H9 (cell line): ENCODE data around the gene ZNF655. TPM values are rescaled to one million over a fixed set of nuclear protein-coding genes. Genes with fewer than 3 reads are reported as not detected.

Source experiments
- DNase-seq: peaks from one replicate; pipeline ENCODE4 v3.0.0-alpha.2; 2017
- H2AFZ ChIP-seq: one replicate; pipeline ENCODE4 v1.6.1; 2013; ENCODE audit warnings: mild to moderate bottlenecking, low read length, control low read depth, moderate library complexity
- H2AK5ac ChIP-seq: 2 replicates; pipeline ENCODE4 v1.6.1; 2013; ENCODE audit warnings: low read length, control low read depth, mixed read lengths; ENCODE audit not compliant: insufficient read length
- H2BK120ac ChIP-seq: one replicate; pipeline ENCODE4 v1.6.1; 2013; ENCODE audit warnings: low read depth, mild to moderate bottlenecking, low read length, control low read depth, inconsistent platforms; ENCODE audit not compliant: poor library complexity, severe bottlenecking
- H2BK12ac ChIP-seq: 2 replicates; pipeline ENCODE4 v1.6.1; 2013; ENCODE audit warnings: low read length, control low read depth, mixed read lengths, low read depth; ENCODE audit not compliant: insufficient read length
- H2BK15ac ChIP-seq: 2 replicates; pipeline ENCODE4 v1.6.1; 2013; ENCODE audit warnings: low read depth, low read length, control low read depth
- H2BK20ac ChIP-seq: one replicate; pipeline ENCODE4 v1.6.1; 2013; ENCODE audit warnings: low read depth, mild to moderate bottlenecking, low read length, control low read depth, inconsistent platforms; ENCODE audit not compliant: poor library complexity, severe bottlenecking
- H2BK5ac ChIP-seq: 2 replicates; pipeline ENCODE4 v1.6.1; 2013; ENCODE audit warnings: low read length, control low read depth, mixed read lengths; ENCODE audit not compliant: insufficient read length
- H3K14ac ChIP-seq: 2 replicates; pipeline ENCODE4 v1.6.1; 2013; ENCODE audit warnings: low read length, control low read depth; ENCODE audit not compliant: insufficient read depth
- H3K18ac ChIP-seq: 2 replicates; pipeline ENCODE4 v1.6.1; 2013; ENCODE audit warnings: low read depth, mild to moderate bottlenecking, mixed read lengths, low read length, control low read depth; ENCODE audit not compliant: insufficient read length
- H3K23ac ChIP-seq: 2 replicates; pipeline ENCODE4 v1.6.1; 2013; ENCODE audit warnings: low read length, control low read depth, mixed read lengths, low read depth; ENCODE audit not compliant: insufficient read length
- H3K23me2 ChIP-seq: 2 replicates; pipeline ENCODE4 v1.6.1; 2013; ENCODE audit warnings: low read depth, mild to moderate bottlenecking, mixed read lengths, low read length, control low read depth; ENCODE audit not compliant: insufficient read length, poor library complexity, severe bottlenecking
- H3K27ac ChIP-seq: 2 replicates; pipeline ENCODE4 v1.5.1; 2013; ENCODE audit warnings: low read length, control low read depth, mixed read lengths, low read depth; ENCODE audit not compliant: insufficient read length
- H3K27me3 ChIP-seq: 2 replicates; pipeline ENCODE4 v1.6.1; 2013; ENCODE audit warnings: low read length, control low read depth, inconsistent platforms; ENCODE audit not compliant: insufficient read depth
- H3K4ac ChIP-seq: 2 replicates; pipeline ENCODE4 v1.6.1; 2013; ENCODE audit warnings: low read depth, mild to moderate bottlenecking, control low read depth, inconsistent platforms, low read length, moderate library complexity
- H3K4me1 ChIP-seq: 2 replicates; pipeline ENCODE4 v1.6.1; 2013; ENCODE audit warnings: low read length, control low read depth, inconsistent platforms; ENCODE audit not compliant: insufficient read depth
- H3K4me2 ChIP-seq: 2 replicates; pipeline ENCODE4 v1.6.1; 2013; ENCODE audit warnings: low read length, control low read depth, mixed read lengths; ENCODE audit not compliant: insufficient read length, insufficient read depth
- H3K56ac ChIP-seq: 2 replicates; pipeline ENCODE4 v1.6.1; 2013; ENCODE audit warnings: low read depth, mild to moderate bottlenecking, mixed read lengths, low read length, control low read depth; ENCODE audit not compliant: insufficient read length
- H3K79me1 ChIP-seq: 2 replicates; pipeline ENCODE4 v1.6.1; 2013; ENCODE audit warnings: low read depth, mild to moderate bottlenecking, moderate library complexity, low read length, control low read depth, inconsistent platforms; ENCODE audit not compliant: insufficient read depth, poor library complexity, severe bottlenecking
- H3K79me2 ChIP-seq: 2 replicates; pipeline ENCODE4 v1.6.1; 2013; ENCODE audit warnings: low read length, control low read depth, inconsistent platforms; ENCODE audit not compliant: insufficient read depth
- H3K9ac ChIP-seq: 2 replicates; pipeline ENCODE4 v1.6.1; 2013; ENCODE audit warnings: low read length, control low read depth, mixed read lengths; ENCODE audit not compliant: insufficient read length; ENCODE audit errors: extremely low read depth
- H3K9me3 ChIP-seq: one replicate; pipeline ENCODE4 v1.6.1; 2013; ENCODE audit warnings: low read depth, low read length, inconsistent platforms; ENCODE audit not compliant: control insufficient read depth
- H3T11ph ChIP-seq: one replicate; pipeline ENCODE4 v1.6.1; 2013; ENCODE audit warnings: mild to moderate bottlenecking, low read length, control low read depth, inconsistent platforms
- H4K20me1 ChIP-seq: one replicate; pipeline ENCODE4 v1.6.1; 2013; ENCODE audit not compliant: control insufficient read depth, insufficient read length, insufficient read depth
- H4K5ac ChIP-seq: 2 replicates; pipeline ENCODE4 v1.6.1; 2013; ENCODE audit warnings: low read depth, mild to moderate bottlenecking, mixed read lengths, low read length, control low read depth; ENCODE audit not compliant: insufficient read length
- H4K8ac ChIP-seq: replicated peaks from 2 replicates; pipeline ENCODE4 v1.6.1; 2013; ENCODE audit warnings: low read length, control low read depth, mixed read lengths, low read depth; ENCODE audit not compliant: insufficient read length
- H4K91ac ChIP-seq: 2 replicates; pipeline ENCODE4 v1.6.1; 2013; ENCODE audit warnings: low read depth, mild to moderate bottlenecking, moderate library complexity, mixed read lengths, low read length, control low read depth; ENCODE audit not compliant: insufficient read length
- H3K27ac Mint-ChIP-seq, 3 experiments: 2 replicates in 2 of 3; 3 replicates in 1 of 3; pipeline ENCODE4 v1.8.0; 2020 to 2021; ENCODE audit warnings: mixed read lengths in 3 of 3, mild to moderate bottlenecking in 1 of 3, moderate library complexity in 1 of 3
- H3K27me3 Mint-ChIP-seq: 2 replicates; pipeline ENCODE4 v1.8.0; 2021; ENCODE audit warnings: low read depth, mild to moderate bottlenecking, moderate library complexity, mixed read lengths
- H3K36me3 Mint-ChIP-seq, 3 experiments: 2 replicates in 2 of 3; 3 replicates in 1 of 3; pipeline ENCODE4 v1.8.0; 2020 to 2021; ENCODE audit warnings: low read depth in 3 of 3, mixed read lengths in 3 of 3; ENCODE audit not compliant: insufficient read depth in 1 of 3
- H3K4me1 Mint-ChIP-seq, 2 experiments: 2 replicates each; pipeline ENCODE4 v1.8.0; 2020; ENCODE audit warnings: mixed read lengths in 2 of 2
- H3K4me3 Mint-ChIP-seq, 2 experiments: 2 replicates in 1 of 2; 3 replicates in 1 of 2; pipeline ENCODE4 v1.8.0; 2020 to 2021; ENCODE audit warnings: mild to moderate bottlenecking in 2 of 2, mixed read lengths in 2 of 2, moderate library complexity in 1 of 2
- H3K9me3 Mint-ChIP-seq, 2 experiments: 2 replicates in 1 of 2; 3 replicates in 1 of 2; pipeline ENCODE4 v1.8.0; 2020; ENCODE audit warnings: mild to moderate bottlenecking in 2 of 2, mixed read lengths in 2 of 2, moderate library complexity in 1 of 2
- WGBS: extraction: QIAGEN DNeasy Blood & Tissue Kit; methylation state at CpG from one replicate; pipeline ENCODE4 v1.1.7; 2013; ENCODE audit warnings: missing lambda C conversion rate, low lambda C conversion rate, mixed read lengths; ENCODE audit not compliant: insufficient read length; ENCODE audit errors: extremely low coverage; 5-methylcytosine and 5-hydroxymethylcytosine counted together
- total RNA-seq: library from RNA; stranded (reverse); gene quantifications from 2 replicates; pipeline ENCODE4 v1.2.1, GENCODE V29; 2021
- TF ChIP-seq, protein P1 (sequence below): fragments of 200-600 bp; sonication (generic); conservative IDR thresholded peaks from 3 replicates; pipeline ENCODE4 v1.8.0; 2021; ENCODE audit warnings: antibody characterized with exemption, mild to moderate bottlenecking

The ZNF655 gene
- total RNA-seq, 1 experiment from 2014 or later, result 49.2 TPM

DNA sequence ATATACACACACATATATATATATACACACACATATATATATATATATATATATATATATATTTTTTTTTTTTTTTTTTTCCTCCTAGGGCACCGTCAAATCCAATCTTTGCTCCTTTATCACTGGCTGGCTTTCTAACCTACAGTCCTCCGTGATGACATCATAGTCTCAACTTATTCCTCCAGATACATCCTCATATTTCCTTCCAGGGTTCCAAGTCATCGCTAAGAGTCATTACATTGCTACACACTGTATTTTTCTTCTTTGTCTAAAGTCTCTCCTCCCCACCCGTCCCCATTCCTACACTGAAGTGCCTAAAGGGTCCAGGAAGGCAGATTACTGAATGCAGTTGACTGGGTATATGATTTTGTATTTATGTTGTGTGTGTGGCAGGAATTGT is 5.4 kb upstream of the ZNF655 start:
- TF ChIP-seq, protein P1, sequence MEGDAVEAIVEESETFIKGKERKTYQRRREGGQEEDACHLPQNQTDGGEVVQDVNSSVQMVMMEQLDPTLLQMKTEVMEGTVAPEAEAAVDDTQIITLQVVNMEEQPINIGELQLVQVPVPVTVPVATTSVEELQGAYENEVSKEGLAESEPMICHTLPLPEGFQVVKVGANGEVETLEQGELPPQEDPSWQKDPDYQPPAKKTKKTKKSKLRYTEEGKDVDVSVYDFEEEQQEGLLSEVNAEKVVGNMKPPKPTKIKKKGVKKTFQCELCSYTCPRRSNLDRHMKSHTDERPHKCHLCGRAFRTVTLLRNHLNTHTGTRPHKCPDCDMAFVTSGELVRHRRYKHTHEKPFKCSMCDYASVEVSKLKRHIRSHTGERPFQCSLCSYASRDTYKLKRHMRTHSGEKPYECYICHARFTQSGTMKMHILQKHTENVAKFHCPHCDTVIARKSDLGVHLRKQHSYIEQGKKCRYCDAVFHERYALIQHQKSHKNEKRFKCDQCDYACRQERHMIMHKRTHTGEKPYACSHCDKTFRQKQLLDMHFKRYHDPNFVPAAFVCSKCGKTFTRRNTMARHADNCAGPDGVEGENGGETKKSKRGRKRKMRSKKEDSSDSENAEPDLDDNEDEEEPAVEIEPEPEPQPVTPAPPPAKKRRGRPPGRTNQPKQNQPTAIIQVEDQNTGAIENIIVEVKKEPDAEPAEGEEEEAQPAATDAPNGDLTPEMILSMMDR, result no peak
- Histone ChIP-seq H3K79me2 (peaks cover 1% of the 10 kb centered on the region; the same call in 1 of the 2 replicates), H3K27me3 (no peaks in the 10 kb centered on the region), H3K18ac (no peak overlapping the region), H2BK120ac (no peak overlapping the region), H4K8ac (no peak overlapping the region), H3K4ac (no peak overlapping the region), H2BK15ac (no peak overlapping the region), H4K20me1 (no peaks in the 10 kb centered on the region), H3K9ac (peak overlapping the region; percentile 2), H3K23me2 (peaks cover 5% of the 10 kb centered on the region), H3K4me2 (no peak overlapping the region), H2BK12ac (no peak overlapping the region), H4K91ac (no peak overlapping the region), H3K27ac (no peak overlapping the region), H4K5ac (no peak overlapping the region), H3K9me3 (no peaks in the 10 kb centered on the region), H3T11ph (no peak overlapping the region), H3K4me1 (no peaks in the 10 kb centered on the region), H2AFZ (no peak overlapping the region), H3K14ac (no peak overlapping the region), H2BK20ac (no peak overlapping the region), H3K56ac (no peak overlapping the region), H2BK5ac (no peak overlapping the region), H3K23ac (no peak overlapping the region), H2AK5ac (no peak overlapping the region), H3K79me1 (no peaks in the 10 kb centered on the region)
- H3K27ac Mint-ChIP-seq, result no peak overlapping the region
- peaks cover 15 to 18% of the 10 kb centered on the region in 2 experiments; a peak in 4 of 5 replicates for H3K9me3 Mint-ChIP-seq
- peaks cover 18 to 21% (median 19%) of the 10 kb centered on the region in 3 experiments for H3K36me3 Mint-ChIP-seq
- H3K27me3 Mint-ChIP-seq, result no peaks in the 10 kb centered on the region
- H3K4me3 Mint-ChIP-seq, result no peak overlapping the region; a peak in 1 of 5 replicates
- DNase-seq, result no peak
- peaks cover 15 to 20% of the 10 kb centered on the region in 2 experiments for H3K4me1 Mint-ChIP-seq
- WGBS, result no CpG with 5 or more reads among the region's 4 CpGs
